GM21717 (cell line): ENCODE data around the gene PURA.

Source experiments
- ATAC-seq: cut with Tn5 transposase; IDR thresholded peaks from one replicate; pipeline ENCODE4 v1.9.1; 2021; ENCODE audit warnings: mild to moderate bottlenecking, moderate library complexity; ENCODE audit not compliant: unreplicated experiment

PURA gene

DNA sequence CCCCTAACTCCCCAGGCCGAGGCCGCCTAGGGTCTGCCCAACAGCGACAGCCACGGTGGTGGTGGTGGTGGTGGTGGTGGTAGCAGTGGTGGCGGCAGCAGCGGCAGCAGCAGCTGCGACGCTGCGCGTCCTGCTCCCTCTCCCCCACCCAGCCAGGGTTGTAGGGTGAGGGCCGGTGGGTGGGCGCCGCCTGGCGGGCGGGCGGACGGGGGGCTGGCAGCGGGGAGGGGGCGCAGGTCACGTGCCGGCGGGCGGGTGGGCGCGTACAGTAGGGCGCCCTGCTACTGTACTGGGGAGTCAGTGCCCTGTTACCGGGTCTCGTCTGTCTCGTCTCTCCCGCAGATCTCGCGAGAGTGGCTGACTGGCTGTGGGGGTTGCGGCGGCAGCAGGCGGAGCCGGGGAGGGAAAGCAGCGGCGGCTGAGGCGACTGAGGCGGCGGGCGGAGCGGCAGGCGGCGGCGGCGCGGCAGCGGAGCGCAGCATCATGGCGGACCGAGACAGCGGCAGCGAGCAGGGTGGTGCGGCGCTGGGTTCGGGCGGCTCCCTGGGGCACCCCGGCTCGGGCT, at the start of gene PURA:
Gene PURA, plus strand, starts transcription at position 411 of the 565 bp plus-strand sequence. Its CDS starts 73 bp downstream, at position 484.
- ATAC-seq = peak; percentile 85

DNA sequence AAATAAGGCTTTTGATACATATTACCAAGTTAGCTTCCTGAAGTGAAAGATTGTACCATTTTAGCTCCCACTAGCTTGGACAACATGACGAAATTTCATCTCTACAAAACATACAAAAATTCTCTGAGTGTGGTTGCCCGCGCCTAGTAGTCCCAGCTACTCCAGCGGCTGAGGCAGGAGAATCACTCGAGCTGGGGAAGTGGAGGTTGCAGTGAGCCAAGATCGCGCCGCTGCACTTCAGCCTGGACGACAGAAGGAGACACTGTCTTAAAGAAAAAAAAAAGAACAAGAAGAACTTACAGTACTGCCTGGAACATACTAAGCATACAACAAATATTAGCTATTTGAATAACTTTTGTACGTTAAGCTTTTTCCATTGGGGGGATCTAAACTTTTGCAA, 41.1 kb upstream of the PURA start:
- ATAC-seq = no peak

DNA sequence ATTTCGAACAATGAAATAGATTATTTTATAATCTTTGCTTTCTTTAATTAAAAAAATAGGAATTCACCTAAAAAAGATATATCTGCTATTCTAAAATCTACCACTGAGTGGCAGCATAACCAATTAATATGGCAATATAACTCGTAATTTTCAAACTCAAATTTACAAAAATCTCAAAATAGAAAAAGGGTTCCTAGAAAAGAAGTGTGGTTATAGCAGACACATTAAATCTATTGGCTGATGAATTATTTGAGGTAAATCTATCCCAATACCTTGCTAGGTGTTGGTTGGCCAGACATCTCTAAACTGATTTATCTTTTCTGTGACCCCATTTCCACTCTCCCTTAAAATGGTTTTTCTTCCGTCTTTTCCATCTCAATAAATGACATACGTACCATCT, 40.6 kb upstream of the PURA start:
- no peak for ATAC-seq

DNA sequence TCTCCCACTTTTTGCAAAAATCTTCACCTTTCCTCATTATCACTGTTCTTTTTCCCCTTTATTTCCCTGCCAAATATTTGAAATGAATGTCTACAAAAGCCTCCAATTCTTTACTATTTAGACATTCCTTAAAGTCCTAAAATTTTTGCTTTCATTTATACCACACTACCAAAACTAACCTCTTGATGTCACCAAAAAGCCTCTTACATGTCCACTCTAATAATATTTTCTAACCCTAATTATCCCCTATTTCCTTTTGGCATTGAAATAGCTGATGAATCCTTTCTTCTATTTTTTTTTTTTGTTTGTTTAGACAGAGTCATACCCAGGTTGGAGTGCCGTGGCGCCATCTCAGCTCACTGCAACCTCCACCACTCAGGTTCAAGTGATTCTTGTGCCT, 38.5 kb upstream of the PURA start:
- ATAC-seq = no peak

GRCh38 chr5:140076142-140076541, 37.8 kb upstream of the PURA start:
- ATAC-seq = no peak

- ATAC-seq = no peak
Observed at GRCh38 chr5:140076788-140077187, 37.1 kb upstream of the PURA start.

- no peak for ATAC-seq
Observed at GRCh38 chr5:140083120-140083519, 30.8 kb upstream of the PURA start.

DNA sequence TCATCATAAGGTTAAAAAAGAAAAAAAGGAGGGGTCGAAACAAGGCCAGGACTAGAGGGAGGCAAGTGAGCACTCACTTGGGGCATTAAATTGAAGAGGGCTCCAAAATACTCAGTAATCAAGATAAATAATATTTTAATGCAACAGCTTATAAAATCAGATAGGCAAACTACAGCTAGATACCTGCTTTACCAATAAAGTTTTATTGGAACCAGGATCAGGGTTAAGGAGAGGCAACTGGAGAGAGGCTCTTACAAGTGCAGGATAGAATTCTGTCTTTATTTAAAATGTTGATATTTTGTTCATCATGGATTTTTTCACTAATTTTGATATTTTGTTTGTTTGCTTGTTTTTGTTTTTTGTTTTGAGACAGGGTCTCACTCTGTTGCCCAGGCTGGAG, 30.3 kb upstream of the PURA start:
- ATAC-seq = no peak

- ATAC-seq = no peak
Observed at GRCh38 chr5:140084541-140084940, 29.4 kb upstream of the PURA start.

DNA sequence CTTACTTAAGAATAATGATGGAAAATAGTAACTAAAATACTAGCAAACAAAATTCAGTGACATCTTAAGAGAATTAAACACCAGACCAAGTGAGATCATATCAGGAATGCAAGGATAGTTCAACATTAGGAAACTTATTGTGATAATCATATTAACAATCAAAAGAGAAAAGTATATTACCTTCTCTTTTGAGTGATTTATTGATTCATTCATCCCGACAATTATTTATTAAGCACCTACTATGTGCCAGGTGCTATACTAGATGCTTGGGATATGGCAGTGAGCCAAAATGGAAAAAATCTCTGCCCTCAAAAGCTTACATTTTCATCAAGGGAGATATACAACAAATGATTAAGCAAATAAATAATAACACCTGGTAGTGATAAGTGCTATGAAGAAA, 23.7 kb upstream of the PURA start:
- no peak for ATAC-seq

DNA sequence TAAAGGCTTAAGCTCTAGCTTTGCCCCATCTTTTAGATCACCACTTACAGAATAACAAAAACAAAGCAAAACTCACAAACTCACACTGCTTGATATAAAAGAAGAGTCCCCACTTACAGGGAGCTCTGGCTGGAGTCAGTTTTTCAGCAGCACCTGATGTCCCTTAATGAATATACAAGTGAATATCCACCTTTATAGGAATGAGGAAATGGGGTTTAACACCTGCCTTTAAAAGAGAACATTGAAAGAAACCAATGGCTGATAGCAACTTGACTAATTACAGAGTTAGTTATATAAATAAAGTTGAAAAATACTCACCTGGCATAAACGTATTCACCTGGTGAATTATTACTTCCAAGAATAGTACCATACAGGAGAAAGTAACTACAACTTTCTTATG, 20.7 kb upstream of the PURA start:
- ATAC-seq = no peak

DNA sequence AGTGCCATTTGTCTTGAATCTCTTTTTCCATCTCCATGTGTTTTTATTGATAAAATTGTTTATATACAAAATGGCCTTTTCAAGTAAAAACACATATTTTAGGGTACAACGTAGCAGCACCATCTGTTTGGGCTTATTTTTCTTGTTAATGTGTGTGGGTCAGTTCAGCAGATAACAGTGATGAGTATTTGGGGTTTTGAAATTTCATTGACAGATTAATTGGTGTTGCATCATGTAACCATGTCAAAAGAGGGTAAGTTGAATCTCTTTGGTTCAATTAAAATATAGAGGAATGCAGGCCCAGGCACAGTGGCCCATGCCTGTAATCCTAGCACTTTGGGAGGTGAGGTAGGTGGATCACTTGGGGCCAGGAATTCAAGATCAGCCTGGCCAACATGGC, 20.0 kb upstream of the PURA start:
- no peak for ATAC-seq

- no peak for ATAC-seq
Observed at GRCh38 chr5:140094889-140095288, 19.0 kb upstream of the PURA start.

DNA sequence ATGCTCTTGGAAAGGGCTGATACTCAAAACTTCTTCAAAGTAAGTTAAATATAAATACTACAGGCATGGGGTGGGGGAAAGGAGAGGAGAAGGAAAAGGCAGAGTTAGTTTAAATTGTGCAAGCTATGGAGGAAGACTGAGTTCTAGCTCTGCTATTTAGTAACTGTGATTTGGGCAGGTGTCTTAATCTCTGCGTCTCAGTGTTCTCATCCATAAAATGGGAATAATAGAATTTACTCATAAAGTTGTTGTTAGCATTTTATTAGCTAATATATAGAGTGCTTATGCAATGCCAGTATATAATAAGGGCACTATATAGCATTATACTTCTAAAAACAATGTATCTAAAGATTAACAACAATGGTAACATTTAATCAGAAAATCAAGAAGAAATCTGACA, 12.7 kb upstream of the PURA start:
- no peak for ATAC-seq

DNA sequence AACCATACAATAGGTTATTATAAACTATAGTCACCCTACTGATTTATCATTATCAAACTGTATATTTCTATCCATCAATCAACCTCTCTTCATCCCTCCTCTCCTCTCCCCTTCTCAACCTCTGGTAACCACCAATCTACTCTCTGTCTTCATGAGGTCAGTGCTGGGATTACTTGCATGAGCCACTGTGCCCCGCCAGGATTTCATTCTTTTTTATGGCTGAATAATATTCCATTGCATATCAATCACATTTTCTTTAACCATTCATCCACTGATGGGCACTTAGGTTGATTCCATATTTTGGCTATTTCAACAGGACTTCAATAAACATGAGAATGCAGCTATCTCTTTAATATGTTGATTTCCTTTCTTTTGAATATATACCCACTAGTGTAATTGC, 10.8 kb upstream of the PURA start:
- no peak for ATAC-seq

DNA sequence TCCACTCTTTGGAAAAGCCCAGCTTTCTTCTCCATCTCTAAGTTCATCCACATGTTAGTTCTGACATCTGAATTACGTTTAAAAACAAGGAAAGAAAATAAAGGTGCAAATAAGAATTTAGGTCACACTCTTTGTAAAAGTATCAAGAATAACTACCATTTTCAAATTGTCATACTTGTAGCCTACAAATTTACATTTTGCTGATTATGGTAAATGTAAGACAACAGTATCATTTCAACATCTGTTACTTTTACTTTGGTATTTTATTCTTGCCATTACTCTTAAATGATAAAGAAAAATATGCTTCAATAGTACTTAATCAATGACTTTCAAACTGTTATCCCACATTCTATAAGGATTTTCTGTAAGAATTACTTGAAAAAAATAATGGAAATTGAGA, 9.8 kb upstream of the PURA start:
- ATAC-seq = no peak

- no peak for ATAC-seq
Observed at GRCh38 chr5:140106101-140106500, 7.8 kb upstream of the PURA start.

DNA sequence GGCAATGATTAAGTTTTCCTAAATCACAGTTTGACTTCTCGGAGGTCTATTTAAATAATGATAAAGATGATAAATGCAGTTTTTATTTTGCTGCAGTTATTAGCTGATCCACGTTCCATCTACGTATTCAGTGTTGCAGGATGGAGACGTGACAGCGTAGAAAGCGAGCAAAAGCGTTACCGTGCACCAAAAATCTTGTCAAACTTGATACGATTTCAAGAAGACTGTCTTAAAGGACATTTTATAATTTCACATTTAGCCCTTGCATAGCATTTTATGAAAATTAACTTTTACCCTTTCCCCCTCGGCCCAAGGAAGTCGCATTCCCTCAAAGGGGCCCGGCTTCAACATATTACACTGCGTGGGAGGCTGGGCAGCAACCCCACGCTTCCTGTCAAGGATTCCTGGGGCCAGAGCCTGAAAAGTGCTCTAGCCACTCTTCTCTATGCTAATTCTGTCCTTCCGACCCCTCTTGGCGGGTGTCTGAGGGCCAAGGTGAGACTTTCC, 7.1 kb upstream of the PURA start:
- no peak for ATAC-seq

GRCh38 chr5:140107312-140108092, 6.4 kb upstream of the PURA start:
- ATAC-seq = peak; percentile 81

DNA sequence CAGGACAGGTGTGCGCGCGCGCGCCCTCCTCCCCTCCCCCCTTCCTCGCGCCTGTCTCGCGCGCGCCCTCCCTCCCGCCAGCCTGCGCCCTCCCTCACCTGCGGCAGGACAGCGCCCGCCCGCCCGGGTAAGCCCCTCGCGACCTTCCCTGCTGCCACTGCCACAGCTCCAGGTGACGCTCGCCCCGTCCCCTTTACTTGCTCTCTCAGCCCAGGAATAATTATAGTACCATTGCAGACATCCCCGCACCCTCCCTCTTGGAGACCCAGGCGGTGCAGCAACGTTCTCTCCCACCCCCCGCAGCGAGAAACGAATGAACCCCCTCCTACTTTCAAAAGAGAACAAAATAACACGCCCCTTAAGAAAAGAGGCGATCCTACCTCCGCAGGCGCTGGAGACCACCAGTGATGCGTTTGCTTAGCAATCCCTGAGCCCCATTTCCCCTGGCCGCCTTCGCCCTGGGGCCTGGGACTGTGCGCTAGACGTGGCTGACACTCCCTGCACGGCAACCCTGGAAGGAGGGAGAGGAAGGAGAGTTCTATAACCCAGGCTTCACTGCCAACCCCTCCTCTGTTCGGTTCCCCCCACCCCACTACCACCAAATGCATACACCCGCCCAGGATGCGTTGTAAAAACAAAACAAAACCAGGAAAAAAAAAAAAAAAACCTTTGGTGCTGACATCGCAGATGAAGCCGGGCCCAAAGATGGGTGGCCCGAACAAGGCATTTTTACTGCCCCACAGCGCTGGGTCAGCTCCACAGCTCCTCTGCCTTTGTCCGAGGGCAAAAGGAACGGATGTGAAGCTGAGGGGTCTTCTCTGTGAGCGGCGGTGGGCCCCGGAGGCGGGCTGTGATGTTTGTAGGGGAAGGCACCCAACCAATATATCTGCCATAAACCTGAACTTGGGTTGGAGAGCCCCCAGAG, 5.6 kb upstream of the PURA start:
- ATAC-seq = no peak

GRCh38 chr5:140109018-140109758, 4.7 kb upstream of the PURA start:
- ATAC-seq = no peak
